ENCODE results near the gene RPUSD2.

DNA sequence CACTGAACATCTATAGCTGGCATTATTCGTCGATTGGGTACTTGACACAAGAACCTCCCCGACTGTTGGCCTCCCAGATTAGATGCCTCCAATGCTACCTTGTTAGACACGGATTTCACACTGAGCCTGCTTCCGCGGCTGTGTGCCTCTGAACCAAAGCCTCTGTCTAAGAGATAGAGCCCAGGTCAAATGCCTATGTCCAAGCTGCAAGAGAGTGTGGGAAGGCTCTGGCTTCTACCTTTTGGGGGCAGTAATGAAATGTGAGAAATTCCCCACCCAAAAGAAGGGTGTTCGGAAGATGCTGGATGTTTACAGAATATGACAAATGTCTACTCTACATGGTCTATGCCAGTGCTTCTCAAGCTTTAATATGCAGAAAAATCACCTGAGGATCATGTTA is 2.0 kb upstream of the RPUSD2 start:
- TF ChIP-seq, protein P1, sequence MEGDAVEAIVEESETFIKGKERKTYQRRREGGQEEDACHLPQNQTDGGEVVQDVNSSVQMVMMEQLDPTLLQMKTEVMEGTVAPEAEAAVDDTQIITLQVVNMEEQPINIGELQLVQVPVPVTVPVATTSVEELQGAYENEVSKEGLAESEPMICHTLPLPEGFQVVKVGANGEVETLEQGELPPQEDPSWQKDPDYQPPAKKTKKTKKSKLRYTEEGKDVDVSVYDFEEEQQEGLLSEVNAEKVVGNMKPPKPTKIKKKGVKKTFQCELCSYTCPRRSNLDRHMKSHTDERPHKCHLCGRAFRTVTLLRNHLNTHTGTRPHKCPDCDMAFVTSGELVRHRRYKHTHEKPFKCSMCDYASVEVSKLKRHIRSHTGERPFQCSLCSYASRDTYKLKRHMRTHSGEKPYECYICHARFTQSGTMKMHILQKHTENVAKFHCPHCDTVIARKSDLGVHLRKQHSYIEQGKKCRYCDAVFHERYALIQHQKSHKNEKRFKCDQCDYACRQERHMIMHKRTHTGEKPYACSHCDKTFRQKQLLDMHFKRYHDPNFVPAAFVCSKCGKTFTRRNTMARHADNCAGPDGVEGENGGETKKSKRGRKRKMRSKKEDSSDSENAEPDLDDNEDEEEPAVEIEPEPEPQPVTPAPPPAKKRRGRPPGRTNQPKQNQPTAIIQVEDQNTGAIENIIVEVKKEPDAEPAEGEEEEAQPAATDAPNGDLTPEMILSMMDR (IDR thresholded peaks at IDR 0.05), result peak; percentile 80
- TF ChIP-seq SIN3A (IDR thresholded peaks at IDR 0.05; ENCODE audit: borderline replicate concordance, insufficient read depth, low read depth, low read length) (no peak), POLR2AphosphoS5 (IDR thresholded peaks at IDR 0.05; ENCODE audit: low read depth, low read length) (no peak), TCF7L2 (IDR thresholded peaks at IDR 0.05; ENCODE audit: low read depth, low read length) (no peak)
- TF ChIP-seq, protein P2, sequence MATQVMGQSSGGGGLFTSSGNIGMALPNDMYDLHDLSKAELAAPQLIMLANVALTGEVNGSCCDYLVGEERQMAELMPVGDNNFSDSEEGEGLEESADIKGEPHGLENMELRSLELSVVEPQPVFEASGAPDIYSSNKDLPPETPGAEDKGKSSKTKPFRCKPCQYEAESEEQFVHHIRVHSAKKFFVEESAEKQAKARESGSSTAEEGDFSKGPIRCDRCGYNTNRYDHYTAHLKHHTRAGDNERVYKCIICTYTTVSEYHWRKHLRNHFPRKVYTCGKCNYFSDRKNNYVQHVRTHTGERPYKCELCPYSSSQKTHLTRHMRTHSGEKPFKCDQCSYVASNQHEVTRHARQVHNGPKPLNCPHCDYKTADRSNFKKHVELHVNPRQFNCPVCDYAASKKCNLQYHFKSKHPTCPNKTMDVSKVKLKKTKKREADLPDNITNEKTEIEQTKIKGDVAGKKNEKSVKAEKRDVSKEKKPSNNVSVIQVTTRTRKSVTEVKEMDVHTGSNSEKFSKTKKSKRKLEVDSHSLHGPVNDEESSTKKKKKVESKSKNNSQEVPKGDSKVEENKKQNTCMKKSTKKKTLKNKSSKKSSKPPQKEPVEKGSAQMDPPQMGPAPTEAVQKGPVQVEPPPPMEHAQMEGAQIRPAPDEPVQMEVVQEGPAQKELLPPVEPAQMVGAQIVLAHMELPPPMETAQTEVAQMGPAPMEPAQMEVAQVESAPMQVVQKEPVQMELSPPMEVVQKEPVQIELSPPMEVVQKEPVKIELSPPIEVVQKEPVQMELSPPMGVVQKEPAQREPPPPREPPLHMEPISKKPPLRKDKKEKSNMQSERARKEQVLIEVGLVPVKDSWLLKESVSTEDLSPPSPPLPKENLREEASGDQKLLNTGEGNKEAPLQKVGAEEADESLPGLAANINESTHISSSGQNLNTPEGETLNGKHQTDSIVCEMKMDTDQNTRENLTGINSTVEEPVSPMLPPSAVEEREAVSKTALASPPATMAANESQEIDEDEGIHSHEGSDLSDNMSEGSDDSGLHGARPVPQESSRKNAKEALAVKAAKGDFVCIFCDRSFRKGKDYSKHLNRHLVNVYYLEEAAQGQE (IDR thresholded peaks at IDR 0.05; ENCODE audit: insufficient read depth in 1 of 2, low read depth in 2 of 2, low read length in 1 of 2), result no peak
